Measurements from ENCODE around the gene THSD8. TPM values are rescaled to one million over a fixed set of nuclear protein-coding genes. Genes with fewer than 3 reads are reported as not detected.

THSD8 gene
- total RNA-seq = 1.5 TPM

DNA sequence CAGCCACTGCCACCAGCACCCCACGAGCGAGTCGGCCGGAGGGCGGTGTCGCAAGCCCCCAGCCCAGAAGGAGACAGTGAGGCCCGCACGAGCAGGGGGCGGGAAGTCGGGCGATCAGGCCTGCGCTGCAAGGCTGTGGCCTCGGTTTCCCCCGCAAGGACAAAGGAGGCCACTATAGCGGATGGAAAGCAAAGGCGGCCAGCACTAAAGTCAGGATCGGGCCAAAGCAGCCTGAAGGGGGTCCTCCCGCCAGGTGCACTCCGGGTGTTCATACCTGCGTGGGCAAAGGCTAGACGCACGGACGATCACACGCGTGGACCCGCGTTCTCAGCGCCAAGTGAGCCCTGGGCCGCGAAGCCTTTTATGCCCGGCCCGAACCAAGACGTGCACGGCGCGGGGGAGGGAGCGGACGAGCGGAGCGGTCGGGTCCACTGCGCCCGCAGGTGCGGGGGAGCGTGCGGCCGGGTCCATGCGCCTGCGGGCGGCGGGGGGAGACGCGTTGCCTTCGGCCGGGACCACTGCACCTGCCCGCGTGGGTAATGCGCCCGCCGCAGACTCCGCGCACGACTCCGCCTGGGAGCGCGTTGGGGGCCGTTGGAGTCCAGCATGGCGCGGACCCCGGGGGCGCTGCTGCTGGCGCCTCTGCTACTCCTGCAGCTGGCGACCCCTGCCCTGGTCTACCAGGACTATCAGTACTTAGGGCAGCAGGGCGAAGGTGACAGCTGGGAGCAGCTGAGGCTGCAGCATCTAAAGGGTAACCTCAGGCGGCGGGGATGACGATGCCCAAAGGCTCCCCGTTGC lies at the start of gene THSD8, which contains the start of gene PRDX2:
Gene THSD8 (plus strand): TSS at position 604 of the 801 bp plus-strand sequence. CDS start 3 bp downstream, at position 607.
Gene PRDX2 (minus strand): TSS at position 335 of the 801 bp plus-strand sequence. CDS start 539 bp downstream, outside the sequence.
- ATAC-seq = peak; percentile 92

DNA sequence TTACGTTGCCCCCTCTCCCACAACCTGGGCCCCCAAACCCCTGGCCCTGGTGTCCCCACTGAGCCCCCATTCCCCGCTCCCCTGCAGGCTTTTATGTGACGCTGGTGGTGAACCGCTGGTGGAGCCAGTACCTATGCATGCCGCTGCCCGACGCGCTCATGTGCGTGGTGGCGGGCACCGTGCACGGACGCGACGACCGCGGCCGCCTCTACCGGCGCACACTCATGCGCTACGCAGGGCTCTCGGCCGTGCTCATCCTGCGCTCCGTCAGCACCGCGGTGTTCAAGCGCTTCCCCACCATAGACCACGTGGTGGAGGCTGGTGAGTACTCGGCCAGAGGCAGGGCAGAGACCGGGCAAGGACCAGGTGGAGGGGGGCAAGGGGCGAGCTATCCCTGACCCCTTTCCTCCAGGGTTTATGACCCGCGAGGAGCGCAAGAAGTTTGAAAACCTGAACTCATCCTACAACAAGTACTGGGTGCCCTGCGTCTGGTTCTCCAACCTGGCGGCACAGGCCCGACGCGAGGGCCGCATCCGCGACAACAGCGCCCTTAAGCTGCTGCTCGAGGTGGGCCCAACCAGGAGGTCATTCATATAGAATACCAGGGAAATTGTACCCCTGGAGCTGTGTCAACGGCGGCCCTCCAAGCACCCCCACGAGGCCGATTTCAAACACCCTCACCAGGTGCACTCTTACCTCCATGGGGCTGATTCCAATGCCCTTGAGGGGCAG lies 47.2 kb upstream of the THSD8 start:
- ATAC-seq (no peak), DNase-seq (ENCODE audit: low spot score) (no peak)

More for the DNA sequence above, at the start of gene THSD8, which contains the start of gene PRDX2:
- DNase-seq (ENCODE audit: low spot score) = peak; percentile 88

DNA sequence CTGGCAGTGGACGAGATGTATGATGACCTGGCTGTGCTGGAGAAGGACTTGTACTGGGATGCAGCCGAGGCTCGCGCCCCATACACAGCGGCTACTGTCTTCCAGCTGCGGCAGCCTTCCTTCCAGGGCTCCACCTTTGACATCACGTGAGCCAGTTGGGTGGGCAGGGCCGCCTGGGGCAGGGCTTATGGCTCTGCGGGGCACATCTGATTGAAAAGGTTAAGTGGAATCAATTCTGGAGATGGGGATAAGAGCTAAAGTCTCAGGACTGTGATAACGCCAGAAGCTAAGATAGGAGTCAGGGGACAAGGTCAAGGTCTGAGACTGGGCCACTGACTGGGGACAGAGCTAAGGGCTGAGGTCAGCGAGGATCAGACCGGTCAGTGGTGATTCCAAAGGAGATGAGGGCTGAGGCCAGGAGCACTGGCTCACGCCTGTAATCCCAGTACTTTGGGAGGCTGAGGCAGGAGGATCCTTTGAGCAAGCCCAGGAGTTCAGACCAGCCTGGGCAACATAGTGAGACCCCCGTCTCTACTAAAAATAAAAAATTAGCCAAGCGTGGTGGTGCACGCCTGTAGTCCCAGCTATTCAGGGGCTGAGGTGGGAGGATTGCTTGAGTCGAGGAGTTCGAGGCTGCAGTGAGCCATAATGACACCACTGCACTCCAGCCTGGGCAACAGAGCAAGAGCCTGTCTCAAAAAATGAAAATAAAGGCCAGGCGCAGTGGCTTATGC lies 45.6 kb upstream of the THSD8 start:
- ATAC-seq = no peak
- DNase-seq (ENCODE audit: low spot score) = no peak

DNA sequence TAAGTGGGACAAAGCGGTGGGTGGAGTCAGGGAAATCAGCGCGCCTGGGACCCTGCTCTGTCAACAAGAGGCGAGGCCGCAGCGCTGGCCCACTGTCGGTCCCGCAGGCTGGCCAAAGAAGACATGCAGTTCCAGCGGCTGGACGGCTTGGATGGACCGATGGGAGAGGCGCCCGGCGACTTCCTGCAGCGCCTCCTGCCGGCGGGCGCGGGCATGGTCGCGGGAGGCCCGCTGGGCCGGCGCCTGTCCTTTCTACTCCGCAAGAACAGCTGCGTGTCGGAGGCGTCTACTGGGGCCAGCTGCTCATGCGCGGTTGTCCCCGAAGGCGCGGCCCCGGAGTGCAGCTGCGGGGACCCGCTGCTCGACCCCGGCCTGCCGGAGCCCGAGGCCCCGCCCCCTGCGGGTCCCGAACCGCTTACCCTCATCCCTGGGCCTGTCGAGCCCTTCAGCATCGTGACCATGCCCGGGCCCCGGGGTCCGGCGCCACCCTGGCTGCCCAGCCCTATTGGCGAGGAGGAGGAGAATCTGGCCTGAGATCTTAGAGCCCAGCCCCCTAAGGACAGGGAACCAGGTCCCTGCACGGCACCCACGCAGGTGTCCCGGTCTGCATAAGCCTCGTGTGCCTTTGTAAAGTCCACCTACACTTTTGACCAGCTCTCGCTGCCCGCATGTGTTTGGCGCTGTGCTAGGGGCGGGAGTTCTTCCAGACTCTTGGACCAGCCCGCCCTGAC lies 44.2 kb upstream of the THSD8 start:
- peak; percentile 95 for ATAC-seq

DNA sequence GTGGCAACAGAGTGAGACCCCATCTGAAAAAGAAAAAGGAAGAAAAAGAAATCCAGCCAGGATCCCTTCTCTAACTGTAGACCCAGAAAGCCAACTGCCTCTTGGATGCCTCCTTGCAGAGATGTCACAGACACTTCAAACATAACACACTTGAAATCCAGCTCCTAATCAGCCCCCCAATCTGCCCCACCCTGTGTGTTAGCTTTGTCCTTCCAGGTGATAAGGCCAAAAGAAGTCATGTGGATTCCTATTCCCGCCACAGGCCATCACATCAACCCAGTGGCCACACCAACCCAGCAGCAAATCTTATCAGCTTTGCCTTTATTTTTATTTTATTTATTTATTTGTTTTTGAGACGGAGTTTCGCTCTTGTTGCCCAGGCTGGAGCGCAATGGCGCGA lies 42.2 kb upstream of the THSD8 start:
- ATAC-seq (no peak), DNase-seq (ENCODE audit: low spot score) (no peak)

More for the DNA sequence above, 44.2 kb upstream of the THSD8 start:
- peak; percentile 78 for DNase-seq (ENCODE audit: low spot score)

DNA sequence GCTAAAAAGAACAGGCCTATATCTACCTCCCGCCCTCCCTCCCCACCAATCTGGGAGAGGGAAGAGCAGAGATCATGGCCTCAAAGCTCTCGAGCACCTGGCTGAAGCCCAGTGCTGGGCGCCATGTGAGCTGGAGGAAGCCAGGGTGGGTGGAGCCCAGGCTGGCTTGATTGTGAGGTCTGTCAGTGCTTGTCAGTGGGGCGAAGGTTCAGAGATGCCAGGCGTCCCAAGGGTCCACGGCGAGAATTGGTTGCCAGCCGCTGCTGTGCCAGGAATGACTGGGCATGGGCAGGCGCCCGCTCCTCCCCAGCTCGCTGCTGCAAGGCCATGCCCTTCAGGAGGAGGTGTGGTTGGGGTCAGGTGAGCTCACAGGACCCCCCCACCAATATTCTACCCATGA lies 38.8 kb upstream of the THSD8 start:
- ATAC-seq (peak; percentile 85), DNase-seq (ENCODE audit: low spot score) (peak; percentile 77)

DNA sequence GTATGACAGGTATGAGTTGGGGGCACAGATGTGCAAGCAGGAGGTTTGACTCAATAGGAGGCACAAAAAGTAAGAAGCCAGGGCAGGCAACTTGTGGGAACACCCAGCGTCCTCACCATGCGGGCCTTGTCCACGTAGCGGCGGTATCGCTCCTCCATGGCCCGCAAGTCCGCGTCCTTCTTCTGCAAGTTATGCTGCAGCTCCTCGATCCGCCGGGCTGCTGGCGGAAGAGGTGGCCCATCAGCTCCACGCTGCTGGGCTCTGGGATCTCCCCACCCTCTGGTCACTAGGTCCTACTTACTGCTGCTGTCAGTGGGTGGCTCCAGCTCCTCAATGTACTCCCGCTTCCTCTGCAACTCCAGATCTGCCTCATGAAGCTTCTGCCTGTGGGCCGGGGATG lies 37.2 kb upstream of the THSD8 start:
- no peak for DNase-seq (ENCODE audit: low spot score)
- ATAC-seq = no peak

DNA sequence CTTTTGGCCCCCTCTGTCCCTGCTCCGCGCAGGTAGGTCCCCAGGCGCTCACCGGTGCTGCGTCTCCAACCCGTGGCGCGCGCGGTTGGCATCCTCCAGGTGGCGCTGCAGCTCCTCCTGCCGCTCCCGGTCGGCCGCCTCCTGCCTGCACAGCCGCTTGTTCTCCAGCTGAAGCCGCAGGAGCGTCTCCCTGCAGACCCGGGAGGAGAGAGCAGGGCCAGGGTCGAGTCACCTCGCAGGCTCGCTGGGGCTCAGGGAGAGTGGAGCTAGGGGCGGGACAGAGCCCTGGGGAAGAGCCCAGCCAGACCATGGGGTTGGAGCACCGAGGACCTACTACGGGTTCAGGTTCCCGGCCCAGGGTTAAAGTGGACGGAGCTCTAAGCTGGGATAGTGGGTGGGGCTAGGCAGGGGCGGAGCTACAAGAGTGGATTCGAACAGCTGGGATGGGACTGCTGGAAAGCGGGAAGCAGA lies 35.8 kb upstream of the THSD8 start:
- DNase-seq (ENCODE audit: low spot score) (no peak), ATAC-seq (no peak)

DNA sequence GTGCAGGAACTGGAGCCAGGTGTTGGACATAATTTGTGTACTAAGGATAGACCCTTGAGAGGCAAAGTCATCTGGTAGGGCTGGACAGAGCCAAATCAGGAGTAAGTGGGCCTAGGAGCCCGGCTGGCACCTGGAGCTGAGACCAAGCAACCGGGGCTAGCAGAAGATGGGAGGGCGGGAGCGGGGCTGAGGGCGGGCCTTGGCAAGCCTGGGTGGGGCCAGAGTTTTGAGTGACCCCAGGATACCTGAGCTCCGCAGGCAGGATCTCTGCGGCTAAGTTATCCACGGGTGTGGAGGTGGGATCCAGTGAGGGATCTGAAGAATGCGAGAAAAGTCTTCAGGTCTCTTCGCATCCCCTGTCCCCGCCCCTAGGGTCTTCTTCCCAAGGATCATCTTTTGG lies 34.7 kb upstream of the THSD8 start:
- no peak for DNase-seq (ENCODE audit: low spot score)
- ATAC-seq = no peak

DNA sequence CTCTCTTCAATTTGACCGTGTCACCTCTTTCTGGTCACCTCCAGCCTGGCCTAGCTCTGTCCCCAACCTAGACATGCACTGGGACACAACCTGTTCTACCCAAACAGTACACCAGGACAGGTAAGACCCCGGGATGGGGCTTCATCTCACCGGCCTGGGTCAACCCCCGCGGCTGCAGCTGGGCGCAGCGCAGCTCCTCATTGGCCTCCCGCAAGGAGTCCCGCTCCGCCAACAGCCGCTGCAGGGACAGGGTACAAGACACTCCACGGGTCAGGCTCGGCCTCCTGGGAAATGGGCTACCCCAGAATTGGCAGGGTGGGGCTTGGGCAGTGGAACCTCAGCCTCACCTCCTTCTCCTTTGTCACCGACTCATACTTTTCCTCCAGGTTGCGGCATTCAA lies 34.2 kb upstream of the THSD8 start:
- no peak for ATAC-seq
- no peak for DNase-seq (ENCODE audit: low spot score)

DNA sequence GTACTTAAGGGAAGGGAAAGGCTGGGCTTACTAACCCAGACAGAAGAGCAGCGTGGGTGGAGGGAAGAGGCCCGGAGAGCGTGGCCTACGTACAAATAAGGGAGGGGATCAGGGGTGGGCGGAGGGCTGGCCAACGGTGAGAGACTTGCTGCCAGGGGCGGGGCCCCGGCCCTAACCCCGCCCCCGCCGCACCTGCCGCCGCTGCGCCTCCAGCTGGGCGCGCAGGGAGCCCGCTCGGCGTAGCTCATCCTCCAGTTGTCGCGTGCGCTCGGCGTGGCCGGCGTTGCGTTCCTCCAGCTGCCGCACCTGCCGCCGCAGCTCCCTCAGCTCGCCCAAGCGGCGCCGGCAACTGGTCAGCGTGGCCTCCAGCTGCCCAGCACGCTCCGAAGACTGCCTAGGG lies 32.2 kb upstream of the THSD8 start:
- ATAC-seq = no peak

DNA sequence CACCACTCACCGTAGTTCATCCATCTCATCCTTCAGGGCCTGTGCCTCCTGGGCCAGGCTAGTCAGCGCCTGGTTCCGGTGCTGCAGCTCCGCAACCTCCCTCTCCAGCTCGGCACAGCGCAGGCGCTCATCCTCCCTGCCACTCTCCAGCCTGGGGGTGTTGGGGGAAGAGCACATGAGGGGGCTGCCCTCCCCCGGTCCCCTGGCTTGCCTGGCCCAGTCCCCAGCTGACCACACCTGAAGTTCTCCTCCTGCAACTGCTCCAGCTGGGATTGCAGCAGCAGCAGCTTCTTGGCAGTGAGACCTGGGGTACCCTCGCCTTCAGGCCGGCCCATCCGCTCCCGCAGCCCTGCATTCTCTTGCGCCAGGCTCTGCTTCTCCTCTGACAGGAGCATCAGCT lies 30.9 kb upstream of the THSD8 start:
- ATAC-seq (no peak), DNase-seq (ENCODE audit: low spot score) (no peak)

More for the DNA sequence above, 32.2 kb upstream of the THSD8 start:
- no peak for DNase-seq (ENCODE audit: low spot score)

DNA sequence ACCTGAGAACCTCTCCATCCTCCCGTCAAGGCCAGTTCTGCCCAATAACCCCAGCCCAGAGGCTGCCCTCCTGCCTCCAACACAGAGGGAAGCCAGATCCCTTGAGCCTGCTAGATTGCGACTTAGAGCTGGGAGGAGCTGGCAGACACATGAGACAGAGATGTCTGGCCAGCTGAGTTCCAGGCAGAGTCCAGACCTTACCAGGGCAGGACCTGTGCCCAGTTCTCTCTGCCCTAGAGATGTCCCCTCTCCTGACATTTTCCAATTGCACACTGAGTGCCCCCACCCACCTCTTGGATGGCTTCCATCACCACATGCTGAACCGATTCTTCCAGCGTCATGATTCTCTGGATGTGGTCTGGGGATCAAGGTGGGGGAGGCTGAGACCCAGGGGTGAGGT lies 29.5 kb upstream of the THSD8 start:
- DNase-seq (ENCODE audit: low spot score) (no peak), ATAC-seq (no peak)

DNA sequence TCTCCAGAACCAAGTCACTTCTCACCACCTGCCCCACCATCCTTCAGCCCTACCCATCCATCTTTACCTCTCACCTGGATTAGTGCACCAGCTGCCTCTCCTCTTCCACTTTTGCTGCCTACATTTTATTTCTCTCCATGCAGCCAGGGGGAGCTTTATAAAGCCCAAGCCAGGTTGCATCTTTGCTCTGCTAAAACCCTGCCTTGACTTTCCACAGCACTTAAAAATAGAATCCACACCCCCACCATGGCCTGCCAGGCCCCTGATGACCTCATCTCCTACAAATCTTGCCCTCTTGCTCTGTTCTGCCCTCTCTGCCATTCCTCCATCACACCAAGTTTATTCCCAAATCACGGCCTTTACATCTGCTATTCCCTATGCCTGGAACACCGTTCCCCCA lies 28.3 kb upstream of the THSD8 start:
- DNase-seq (ENCODE audit: low spot score) (no peak), ATAC-seq (no peak)

DNA sequence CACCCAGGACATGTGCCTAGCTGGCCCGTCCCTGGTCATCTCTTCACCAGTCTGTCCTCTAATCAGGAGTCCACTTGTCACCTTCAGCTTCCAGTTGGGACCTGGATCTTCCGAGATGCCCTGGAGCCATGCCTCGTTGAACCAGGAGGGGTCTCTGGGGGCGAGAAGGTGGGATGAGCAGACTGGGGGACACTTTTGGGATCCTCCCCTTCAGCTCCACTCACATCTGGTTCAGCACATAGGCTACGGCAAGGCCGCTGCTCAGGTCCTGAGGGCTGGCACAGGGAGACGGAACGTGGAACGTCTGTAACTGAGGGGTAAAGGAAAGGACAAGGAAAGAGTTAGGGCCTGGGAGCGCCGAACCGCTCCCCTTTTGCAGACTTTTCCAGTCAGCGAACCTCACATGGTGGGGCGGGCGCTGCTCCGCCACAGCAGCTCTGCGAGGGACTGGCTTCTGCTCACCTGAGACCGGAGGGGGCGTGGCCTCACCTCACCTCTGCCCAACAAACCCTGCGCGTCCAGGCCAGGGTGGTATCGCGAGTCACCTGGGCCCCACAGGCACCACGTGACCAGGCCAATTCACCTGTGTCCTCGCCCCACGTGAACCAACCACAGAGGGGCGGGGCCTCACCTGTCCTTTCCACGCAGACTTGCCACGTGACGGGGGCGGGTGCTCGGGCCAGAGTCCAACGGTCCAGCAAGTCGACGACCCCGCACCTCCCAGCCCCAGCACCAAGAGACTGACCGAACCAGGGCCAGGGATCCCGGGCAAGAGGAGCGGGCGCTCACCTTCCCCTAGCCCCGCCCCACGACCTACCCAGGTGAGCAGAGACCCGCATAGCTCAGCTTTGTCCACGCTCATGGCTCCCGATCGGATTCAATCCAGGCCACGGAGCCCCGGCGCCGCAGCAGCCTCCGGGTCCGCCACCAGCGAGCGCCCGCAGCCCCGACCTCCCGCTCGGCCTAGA lies 27.0 kb upstream of the THSD8 start, which contains the start of gene HOOK2:
Gene HOOK2 (minus strand): TSS at position 965 of the 968 bp plus-strand sequence. CDS start 103 bp downstream, at position 862.
- DNase-seq (ENCODE audit: low spot score) (peak; percentile 89), ATAC-seq (peak; percentile 43)

DNA sequence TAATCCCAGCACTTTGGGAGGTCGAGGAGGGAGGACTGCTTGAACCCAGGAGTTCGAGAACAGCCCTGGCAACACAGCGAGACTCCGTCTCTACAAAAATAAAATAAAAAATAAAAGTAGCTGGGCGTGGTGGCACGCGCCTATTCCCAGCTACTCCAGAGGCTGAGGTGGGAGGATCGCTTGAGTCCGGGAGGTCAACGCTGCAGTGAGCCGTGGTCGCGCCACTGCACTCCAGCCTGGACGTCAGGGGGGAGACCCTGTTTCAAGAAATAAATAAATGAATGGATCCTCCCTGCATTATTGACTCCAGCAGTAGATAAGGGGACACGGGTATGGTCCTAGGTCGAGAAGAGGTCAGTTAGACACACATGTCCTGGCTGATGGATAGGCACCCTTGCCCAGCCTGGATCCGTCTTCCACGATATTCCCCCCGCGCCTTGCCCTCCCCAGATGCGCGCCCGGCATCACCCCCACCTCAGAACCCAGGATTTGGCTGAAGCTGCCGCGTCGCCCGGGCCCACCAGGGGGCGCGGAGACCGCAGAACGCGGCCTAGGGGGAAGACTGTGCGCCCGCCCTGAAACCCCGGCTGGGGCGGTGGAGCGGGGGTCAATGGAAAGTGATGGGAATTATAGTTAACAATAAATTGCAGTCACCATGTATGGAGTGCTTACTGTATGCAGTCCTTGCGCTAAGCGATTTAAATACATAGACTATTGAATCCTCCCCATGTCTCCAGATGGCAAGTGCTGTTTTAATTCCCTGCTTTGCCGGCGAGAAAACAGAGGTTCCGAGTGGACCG lies 24.5 kb upstream of the THSD8 start:
- ATAC-seq (peak; percentile 62), DNase-seq (ENCODE audit: low spot score) (peak; percentile 81)

DNA sequence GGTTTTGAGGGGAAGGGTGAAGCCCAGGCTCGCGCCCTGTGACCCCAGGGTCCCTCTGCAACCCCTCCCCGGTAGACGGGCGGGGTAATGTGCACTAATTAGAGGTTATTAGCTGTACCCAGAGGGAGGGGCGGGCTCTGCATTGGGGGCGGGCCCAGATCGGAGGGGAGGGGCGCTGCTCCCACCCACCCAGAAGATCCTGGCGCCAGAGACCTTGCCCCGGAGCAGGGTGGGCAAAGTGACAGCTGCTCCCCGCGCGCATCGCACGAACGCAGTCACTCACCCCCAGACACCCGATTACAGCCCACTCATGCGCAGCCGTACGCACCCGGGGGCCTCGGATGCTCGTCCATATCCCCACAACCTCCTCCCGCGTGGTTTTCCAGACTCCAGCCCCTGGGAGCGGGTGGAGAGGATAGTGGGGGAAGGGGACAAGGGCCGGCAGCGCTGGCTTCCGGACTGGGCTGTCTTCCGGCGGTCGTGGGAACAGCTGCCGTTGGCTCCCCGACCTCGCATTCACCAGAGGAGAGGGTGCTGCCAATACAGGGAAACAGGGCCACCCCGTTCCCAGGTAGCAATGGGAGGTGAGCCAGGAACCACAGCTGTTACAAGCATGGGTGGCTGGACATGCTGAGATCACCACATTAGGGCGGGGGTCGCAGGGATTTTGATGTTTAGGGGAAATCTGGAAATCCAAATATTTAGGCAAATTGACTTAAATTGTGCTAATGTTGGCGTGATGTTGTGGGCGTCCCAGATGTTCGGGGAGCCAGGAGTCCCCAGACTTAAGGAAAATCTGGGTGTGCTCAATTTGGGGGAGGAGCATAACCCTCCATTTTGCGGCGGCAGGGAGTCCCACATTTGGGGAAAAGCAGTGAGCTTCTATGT lies 23.6 kb upstream of the THSD8 start:
- ATAC-seq = peak; percentile 35

DNA sequence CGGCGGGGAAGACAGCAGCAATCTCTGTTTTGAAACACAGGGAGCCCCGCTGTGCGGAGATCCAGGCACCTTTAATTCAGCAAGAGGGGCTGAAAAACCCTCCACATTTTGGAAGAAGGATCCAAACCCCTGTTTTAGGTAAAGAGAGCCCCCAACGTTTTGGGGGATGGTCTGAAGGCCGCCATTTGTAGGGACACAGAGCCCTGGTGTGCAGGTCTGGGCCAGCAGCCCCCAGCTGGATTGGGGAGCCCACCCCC lies 23.0 kb upstream of the THSD8 start:
- DNase-seq (ENCODE audit: low spot score) (no peak), ATAC-seq (no peak)

More for the DNA sequence above, 23.6 kb upstream of the THSD8 start:
- DNase-seq (ENCODE audit: low spot score) = peak; percentile 75
